ENCODE data around the gene DEAF1.
A peak's percentile ranks its signal among the peaks of the same experiment; 100 is the strongest.

Gene DEAF1

DNA sequence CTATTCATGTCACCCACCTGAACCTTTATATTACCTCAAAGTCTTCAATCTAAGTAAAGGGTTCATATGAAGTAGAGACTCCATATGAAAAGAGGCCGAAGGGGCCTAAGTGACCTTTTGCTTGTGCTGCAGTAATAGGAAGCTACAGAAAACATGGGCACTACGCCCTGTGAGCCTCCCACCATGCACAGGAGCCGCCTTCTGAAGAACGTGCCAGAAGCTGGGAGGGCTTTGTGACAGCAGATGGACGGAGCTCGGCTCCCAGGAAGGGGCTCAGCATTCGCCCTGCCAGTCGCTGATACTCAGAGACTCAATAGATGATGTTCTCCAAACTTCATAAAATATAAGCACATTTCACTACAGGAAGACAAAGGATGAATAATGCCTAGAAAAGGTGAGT is 21.2 kb downstream of the DEAF1 start:
- WGBS, result 96% methylated on average over 8 of the region's 8 CpGs
- Histone ChIP-seq H3K27me3 (ENCODE audit: control insufficient read depth in 1 of 2, insufficient read depth in 1 of 2, low read length in 2 of 2) (no peaks in the 10 kb centered on the region), H3K9ac (ENCODE audit: low read length) (no peak overlapping the region), H2AFZ (ENCODE audit: low read depth, low read length) (no peak overlapping the region), H3K9me3 (ENCODE audit: control insufficient read depth, low read length) (no peaks in the 10 kb centered on the region), H3K79me1 (replicated peaks; ENCODE audit: low read length, poor library complexity, severe bottlenecking) (peaks cover 22% of the 10 kb centered on the region), H3K4me3 (ENCODE audit: insufficient read depth in 1 of 2, low read depth in 1 of 2, low read length in 2 of 2) (no peak overlapping the region), H3K36me3 (ENCODE audit: control insufficient read depth in 1 of 2, insufficient read depth in 2 of 2, low read depth in 1 of 2, low read length in 2 of 2) (peaks cover 47 to 52% of the 10 kb centered on the region in 2 experiments), H2BK12ac (ENCODE audit: low read length in 2 of 2) (no peak overlapping the region), H3K4me1 (ENCODE audit: control insufficient read depth, insufficient read depth, low read depth, low read length) (peaks cover 2% of the 10 kb centered on the region), H2BK5ac (ENCODE audit: low read depth, low read length, poor library complexity, severe bottlenecking) (no peak overlapping the region), H2BK15ac (ENCODE audit: low read depth, poor library complexity, severe bottlenecking) (no peak overlapping the region), H3K18ac (ENCODE audit: low read depth in 1 of 2, low read length in 2 of 2) (no peak overlapping the region), H2AK5ac (ENCODE audit: low read length, severe bottlenecking) (no peak overlapping the region), H3K14ac (ENCODE audit: low read length in 2 of 2) (no peak overlapping the region), H3K4me2 (ENCODE audit: low read length, poor library complexity, severe bottlenecking) (no peak overlapping the region), H3K23ac (ENCODE audit: low read length in 2 of 2) (no peak overlapping the region), H2BK120ac (ENCODE audit: low read depth, low read length) (no peak overlapping the region), H4K8ac (ENCODE audit: low read length) (no peak overlapping the region), H4K91ac (ENCODE audit: low read length) (no peak overlapping the region), H3K4ac (ENCODE audit: low read depth in 1 of 2, low read length in 2 of 2) (no peak overlapping the region), H3K27ac (ENCODE audit: low read length, poor library complexity, severe bottlenecking) (no peak overlapping the region)
- no peak for DNase-seq

DNA sequence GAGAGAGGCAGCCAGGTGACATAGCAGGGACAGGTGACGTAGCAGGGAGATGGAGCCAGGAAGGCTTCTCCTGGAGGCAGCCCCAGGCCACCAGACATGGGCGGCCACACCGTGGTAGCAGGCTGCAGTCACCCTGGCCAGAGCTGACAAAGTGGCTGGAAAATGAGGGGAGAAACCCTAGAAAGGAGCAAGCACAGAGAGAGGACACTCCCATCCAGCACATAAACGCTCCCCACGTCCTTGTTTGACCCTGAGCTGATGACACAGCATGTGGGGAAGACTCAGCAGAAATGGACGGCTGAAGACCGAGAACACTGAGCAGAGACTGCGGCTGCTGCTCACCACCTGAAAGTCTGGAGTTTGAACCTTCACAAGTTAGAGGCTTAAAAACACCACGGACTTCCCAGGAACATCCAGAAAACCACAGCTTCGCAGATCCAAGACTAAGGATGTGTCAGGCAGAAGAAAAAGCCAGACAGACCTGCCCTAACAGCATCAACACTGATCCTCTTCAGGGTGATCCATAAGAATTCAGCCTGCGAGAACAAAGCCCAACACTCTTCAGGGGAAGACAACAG is 29.2 kb downstream of the DEAF1 start:
- Histone ChIP-seq H2BK5ac (ENCODE audit: low read depth, low read length, poor library complexity, severe bottlenecking) (no peak overlapping the region), H2AFZ (ENCODE audit: low read depth, low read length) (no peak overlapping the region), H3K18ac (ENCODE audit: low read depth in 1 of 2, low read length in 2 of 2) (no peak overlapping the region), H4K91ac (ENCODE audit: low read length) (no peak overlapping the region), H3K14ac (ENCODE audit: low read length in 2 of 2) (peak overlapping the region in 1 of 2 experiments; percentile 35), H3K27me3 (ENCODE audit: control insufficient read depth in 1 of 2, insufficient read depth in 1 of 2, low read length in 2 of 2) (no peaks in the 10 kb centered on the region), H2BK15ac (ENCODE audit: low read depth, poor library complexity, severe bottlenecking) (no peak overlapping the region), H3K36me3 (ENCODE audit: control insufficient read depth in 1 of 2, insufficient read depth in 2 of 2, low read depth in 1 of 2, low read length in 2 of 2) (peaks cover 19 to 53% of the 10 kb centered on the region in 2 experiments), H3K79me1 (replicated peaks; ENCODE audit: low read length, poor library complexity, severe bottlenecking) (peaks cover 26% of the 10 kb centered on the region), H3K23ac (ENCODE audit: low read length in 2 of 2) (no peak overlapping the region), H3K9ac (ENCODE audit: low read length) (peak overlapping the region; percentile 73), H3K4me2 (ENCODE audit: low read length, poor library complexity, severe bottlenecking) (no peak overlapping the region), H2BK12ac (ENCODE audit: low read length in 2 of 2) (no peak overlapping the region), H3K4ac (ENCODE audit: low read depth in 1 of 2, low read length in 2 of 2) (no peak overlapping the region), H3K9me3 (ENCODE audit: control insufficient read depth, low read length) (no peaks in the 10 kb centered on the region), H3K27ac (ENCODE audit: low read length, poor library complexity, severe bottlenecking) (no peak overlapping the region), H2AK5ac (ENCODE audit: low read length, severe bottlenecking) (no peak overlapping the region), H3K4me3 (ENCODE audit: insufficient read depth in 1 of 2, low read depth in 1 of 2, low read length in 2 of 2) (peak overlapping the region in 1 of 2 experiments; percentile 45), H3K4me1 (ENCODE audit: control insufficient read depth, insufficient read depth, low read depth, low read length) (peaks cover 9% of the 10 kb centered on the region), H4K8ac (ENCODE audit: low read length) (no peak overlapping the region), H2BK120ac (ENCODE audit: low read depth, low read length) (no peak overlapping the region)
- peak; percentile 44 for DNase-seq
- WGBS, result 94% methylated on average over 11 of the region's 11 CpGs

DNA sequence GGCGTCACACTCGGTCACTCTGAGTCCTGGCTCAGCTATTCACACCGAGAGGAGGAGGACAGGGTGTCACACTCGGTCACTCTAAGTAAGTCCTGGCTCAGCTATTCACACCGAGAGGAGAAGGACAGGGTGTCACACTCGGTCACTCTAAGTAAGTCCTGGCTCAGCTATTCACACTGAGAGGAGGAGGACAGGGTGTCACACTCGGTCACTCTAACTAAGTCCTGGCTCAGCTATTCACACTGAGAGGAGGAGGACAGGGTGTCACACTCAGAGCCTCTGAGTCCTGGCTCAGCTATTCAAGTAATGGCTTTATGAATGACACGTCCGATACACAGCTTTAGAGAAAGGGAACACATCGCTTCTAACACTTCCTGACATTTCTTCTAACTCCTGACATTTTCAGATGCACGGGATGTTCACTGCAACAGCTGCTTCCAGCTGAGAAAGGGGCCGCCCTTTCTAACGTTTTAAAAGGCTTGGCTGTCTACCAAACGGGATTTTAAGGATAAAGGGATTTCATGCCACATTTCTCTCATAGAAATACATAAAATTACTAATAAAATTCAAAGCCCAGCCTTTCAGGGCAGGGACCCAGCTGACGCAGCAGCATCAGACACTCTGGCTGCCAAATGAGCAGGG is 29.8 kb downstream of the DEAF1 start:
- H3K27ac ChIP-seq (ENCODE audit: low read length, poor library complexity, severe bottlenecking), result no peak overlapping the region
- no peak for DNase-seq
- no peaks in the 10 kb centered on the region for H3K9me3 ChIP-seq (ENCODE audit: control insufficient read depth, low read length)
- H3K36me3 ChIP-seq (ENCODE audit: control insufficient read depth in 1 of 2, insufficient read depth in 2 of 2, low read depth in 1 of 2, low read length in 2 of 2), result peaks cover 24 to 59% of the 10 kb centered on the region in 2 experiments
- H2BK120ac ChIP-seq (ENCODE audit: low read depth, low read length), result no peak overlapping the region
- no peak overlapping the region for H3K14ac ChIP-seq (ENCODE audit: low read length in 2 of 2)
- H3K23ac ChIP-seq (ENCODE audit: low read length in 2 of 2), result no peak overlapping the region
- no peak overlapping the region for H3K18ac ChIP-seq (ENCODE audit: low read depth in 1 of 2, low read length in 2 of 2)
- no peak overlapping the region for H4K8ac ChIP-seq (ENCODE audit: low read length)
- H2BK5ac ChIP-seq (ENCODE audit: low read depth, low read length, poor library complexity, severe bottlenecking), result no peak overlapping the region
- peak overlapping the region; percentile 73 for H3K9ac ChIP-seq (ENCODE audit: low read length)
- peaks cover 9% of the 10 kb centered on the region for H3K4me1 ChIP-seq (ENCODE audit: control insufficient read depth, insufficient read depth, low read depth, low read length)
- no peak overlapping the region for H3K4ac ChIP-seq (ENCODE audit: low read depth in 1 of 2, low read length in 2 of 2)
- H3K27me3 ChIP-seq (ENCODE audit: control insufficient read depth in 1 of 2, insufficient read depth in 1 of 2, low read length in 2 of 2), result no peaks in the 10 kb centered on the region
- over 99% methylated on average over 14 of the region's 15 CpGs for WGBS
- H3K4me2 ChIP-seq (ENCODE audit: low read length, poor library complexity, severe bottlenecking), result no peak overlapping the region
- H2BK15ac ChIP-seq (ENCODE audit: low read depth, poor library complexity, severe bottlenecking), result no peak overlapping the region
- H2AFZ ChIP-seq (ENCODE audit: low read depth, low read length), result no peak overlapping the region
- H4K91ac ChIP-seq (ENCODE audit: low read length), result no peak overlapping the region
- H2BK12ac ChIP-seq (ENCODE audit: low read length in 2 of 2), result no peak overlapping the region
- H3K79me1 ChIP-seq (replicated peaks; ENCODE audit: low read length, poor library complexity, severe bottlenecking), result peaks cover 32% of the 10 kb centered on the region
- no peak overlapping the region for H2AK5ac ChIP-seq (ENCODE audit: low read length, severe bottlenecking)
- peak overlapping the region in 1 of 2 experiments; percentile 45 for H3K4me3 ChIP-seq (ENCODE audit: insufficient read depth in 1 of 2, low read depth in 1 of 2, low read length in 2 of 2)

DNA sequence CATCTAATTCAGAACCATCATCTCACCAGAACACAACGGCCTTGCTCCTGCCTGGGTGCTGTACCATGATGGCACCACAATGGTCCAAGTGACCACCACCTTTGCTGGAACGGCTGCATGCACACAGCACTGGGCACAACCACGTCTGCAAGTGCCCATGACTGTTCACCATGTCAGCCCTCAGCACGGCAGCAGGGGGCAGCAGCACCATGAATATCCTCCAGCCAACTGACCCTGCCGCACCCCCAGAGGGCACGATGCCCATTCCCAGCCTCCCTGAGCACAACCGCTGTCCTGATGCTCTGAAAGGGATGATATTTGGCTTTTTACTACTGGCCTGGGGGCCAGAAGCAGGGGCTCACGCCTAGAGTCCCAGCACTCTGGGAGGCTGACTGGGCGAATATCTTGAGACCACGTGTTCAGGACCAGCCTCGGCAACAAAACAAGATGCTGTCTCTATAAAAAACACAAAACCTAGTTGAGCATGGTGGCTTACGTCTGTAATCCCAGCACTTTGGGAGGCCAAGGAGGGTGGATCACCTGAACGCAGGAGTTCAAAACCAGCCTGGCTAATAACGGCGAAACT is 32.2 kb downstream of the DEAF1 start:
- H2AK5ac ChIP-seq (ENCODE audit: low read length, severe bottlenecking), result no peak overlapping the region
- H4K91ac ChIP-seq (ENCODE audit: low read length), result no peak overlapping the region
- 81% methylated on average over 15 of the region's 15 CpGs for WGBS
- no peak overlapping the region for H3K4me2 ChIP-seq (ENCODE audit: low read length, poor library complexity, severe bottlenecking)
- no peaks in the 10 kb centered on the region for H3K9me3 ChIP-seq (ENCODE audit: control insufficient read depth, low read length)
- H3K23ac ChIP-seq (ENCODE audit: low read length in 2 of 2), result no peak overlapping the region
- H2AFZ ChIP-seq (ENCODE audit: low read depth, low read length), result no peak overlapping the region
- no peak overlapping the region for H3K4ac ChIP-seq (ENCODE audit: low read depth in 1 of 2, low read length in 2 of 2)
- peaks cover 36% of the 10 kb centered on the region for H3K79me1 ChIP-seq (replicated peaks; ENCODE audit: low read length, poor library complexity, severe bottlenecking)
- no peak overlapping the region for H2BK5ac ChIP-seq (ENCODE audit: low read depth, low read length, poor library complexity, severe bottlenecking)
- no peak overlapping the region for H3K4me3 ChIP-seq (ENCODE audit: insufficient read depth in 1 of 2, low read depth in 1 of 2, low read length in 2 of 2)
- no peak overlapping the region for H2BK12ac ChIP-seq (ENCODE audit: low read length in 2 of 2)
- H3K27ac ChIP-seq (ENCODE audit: low read length, poor library complexity, severe bottlenecking), result no peak overlapping the region
- no peak overlapping the region for H2BK15ac ChIP-seq (ENCODE audit: low read depth, poor library complexity, severe bottlenecking)
- peak; percentile 58 for DNase-seq
- H3K18ac ChIP-seq (ENCODE audit: low read depth in 1 of 2, low read length in 2 of 2), result no peak overlapping the region
- no peak overlapping the region for H3K9ac ChIP-seq (ENCODE audit: low read length)
- H3K36me3 ChIP-seq (ENCODE audit: control insufficient read depth in 1 of 2, insufficient read depth in 2 of 2, low read depth in 1 of 2, low read length in 2 of 2), result peaks cover 39 to 73% of the 10 kb centered on the region in 2 experiments
- peaks cover 13% of the 10 kb centered on the region for H3K4me1 ChIP-seq (ENCODE audit: control insufficient read depth, insufficient read depth, low read depth, low read length)
- H3K27me3 ChIP-seq (ENCODE audit: control insufficient read depth in 1 of 2, insufficient read depth in 1 of 2, low read length in 2 of 2), result no peaks in the 10 kb centered on the region
- H4K8ac ChIP-seq (ENCODE audit: low read length), result no peak overlapping the region
- no peak overlapping the region for H2BK120ac ChIP-seq (ENCODE audit: low read depth, low read length)
- peak overlapping the region in 1 of 2 experiments; percentile 31 for H3K14ac ChIP-seq (ENCODE audit: low read length in 2 of 2)
